ENCODE measurements around the gene BBS1.
"Not testable (repeated sequence)": the region's sequence is repeated elsewhere in the genome, so short reads cannot be mapped to it uniquely, and the experiment has no call there.

Gene BBS1

DNA sequence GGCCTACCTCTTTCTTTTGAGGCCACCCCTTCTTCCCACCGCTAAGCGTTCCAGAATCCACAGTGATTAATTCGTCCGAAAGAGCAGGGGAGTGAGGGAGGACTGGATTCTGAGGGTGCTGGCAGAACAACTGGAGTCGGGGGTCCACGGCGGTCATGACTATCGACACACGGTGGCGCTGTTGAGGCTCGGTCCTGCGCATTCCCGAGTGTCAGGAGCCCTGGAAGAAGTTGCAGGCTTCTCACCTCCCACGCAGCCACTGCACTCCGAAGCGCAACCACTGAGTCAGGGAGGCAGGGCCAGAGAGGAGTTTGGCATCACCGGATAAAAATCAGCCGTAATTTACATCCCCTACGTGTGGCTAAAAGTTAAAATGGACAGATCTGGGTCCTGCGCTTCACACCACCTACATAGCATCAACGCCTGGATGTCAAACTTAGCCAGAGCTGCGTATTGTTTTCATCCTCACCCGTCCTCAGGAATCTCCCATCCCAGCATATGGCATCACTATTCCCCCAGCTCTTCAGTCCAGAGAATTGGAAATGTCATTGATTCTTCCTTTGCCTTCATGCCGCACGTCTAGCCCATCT lies 68.7 kb downstream of the BBS1 start:
- peak; percentile 47 for DNase-seq (ENCODE audit: low read depth)

DNA sequence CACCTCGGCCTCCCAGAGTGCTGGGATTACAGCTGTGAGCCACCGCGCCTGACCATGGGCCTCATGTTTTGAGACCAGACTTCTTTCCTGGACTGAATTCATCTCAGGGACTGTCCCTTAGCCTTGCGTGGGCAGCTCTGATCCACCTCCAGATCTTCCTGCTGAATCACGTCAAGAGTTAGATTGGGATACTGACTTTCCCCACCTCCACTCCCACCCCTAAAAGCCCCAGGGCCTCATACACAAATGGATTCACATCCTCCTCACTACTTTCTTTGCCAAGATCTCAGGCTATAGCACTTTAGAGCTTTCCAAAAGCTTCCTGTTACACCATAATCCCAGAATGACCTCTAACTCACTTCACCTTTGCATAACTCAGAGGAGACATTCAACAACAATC lies 70.4 kb downstream of the BBS1 start:
- no peak for DNase-seq (ENCODE audit: low read depth)

DNA sequence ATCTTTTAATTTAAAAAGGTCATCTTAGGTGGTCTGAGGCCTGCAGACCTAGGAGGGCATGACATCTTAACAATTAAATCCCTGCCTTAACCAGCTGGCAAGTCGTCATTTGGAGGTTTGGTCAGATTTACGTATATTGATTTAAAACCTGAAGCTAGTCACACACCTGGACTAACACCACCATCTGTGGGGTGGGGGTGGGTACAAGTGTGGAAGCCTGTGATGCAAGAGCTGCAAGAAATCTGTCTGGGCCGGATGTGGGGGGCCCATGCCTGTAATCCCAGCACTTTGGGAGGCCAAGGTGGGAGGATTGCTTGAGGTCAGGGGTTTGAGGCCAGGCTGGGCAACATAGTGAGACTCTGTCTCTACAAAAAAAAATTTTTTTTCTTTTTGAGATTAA lies 70.8 kb downstream of the BBS1 start:
- DNase-seq (ENCODE audit: low read depth) = no peak

DNA sequence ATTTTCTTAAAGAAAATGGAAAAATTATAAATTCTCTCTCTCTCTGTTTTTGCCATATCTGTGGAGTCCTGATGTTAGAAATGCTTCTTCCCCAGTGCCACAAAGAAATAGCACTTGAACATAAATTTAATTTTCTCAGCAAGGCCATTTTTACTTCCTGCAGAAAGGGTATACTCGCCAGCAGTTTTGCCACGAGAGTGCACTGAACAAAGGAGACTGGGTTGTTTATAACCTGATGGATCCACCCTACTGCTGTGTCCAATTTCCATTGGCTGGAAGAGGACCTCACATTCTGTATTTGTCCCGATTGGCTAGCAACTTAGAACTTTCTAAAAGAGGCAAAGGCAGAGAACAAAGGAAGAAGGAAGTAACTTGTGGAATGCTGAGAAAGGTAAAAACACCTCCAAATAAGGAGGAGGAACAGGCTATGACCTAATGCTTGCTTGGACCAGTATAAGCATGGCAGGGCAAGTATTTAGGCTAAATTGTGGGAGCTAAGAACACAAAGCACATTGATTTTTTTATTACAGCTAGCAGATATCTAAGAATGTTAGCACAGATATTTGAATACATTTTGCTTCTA lies 72.2 kb downstream of the BBS1 start:
- DNase-seq (ENCODE audit: low read depth) = not testable (repeated sequence)
